Kidney epithelial cell (primary cell): ENCODE data around the gene ID2. TPM values are rescaled to one million over a fixed set of nuclear protein-coding genes. Genes with fewer than 3 reads are reported as not detected.

ENCODE experiments used
- DNase-seq: peaks from one replicate; pipeline ENCODE4 v3.0.0-alpha.2; 2010; ENCODE audit warnings: low read depth
- H3K27me3 ChIP-seq: 2 replicates; pipeline ENCODE4 v1.6.0; 2011; ENCODE audit warnings: low read length; ENCODE audit not compliant: control insufficient read depth, insufficient read depth
- H3K36me3 ChIP-seq: 2 replicates; pipeline ENCODE4 v1.5.1; 2011; ENCODE audit warnings: low read length; ENCODE audit not compliant: control insufficient read depth, insufficient read depth
- H3K4me3 ChIP-seq: 2 replicates; pipeline ENCODE4 v1.5.1; 2011; ENCODE audit warnings: low read depth, mild to moderate bottlenecking, control low read depth, low read length
- CTCF ChIP-seq: IDR thresholded peaks from 2 replicates; pipeline ENCODE4 v1.5.1; 2011; ENCODE audit warnings: mild to moderate bottlenecking, moderate library complexity, low read length, control low read depth, inconsistent platforms; ENCODE audit not compliant: insufficient read depth, poor library complexity, severe bottlenecking
- total RNA-seq: library from RNA; depleted of rRNA; stranded (reverse); fragments of >200 nt; gene quantifications from 2 replicates; pipeline ENCODE4 v1.2.3, GENCODE V29; 2015

ID2 gene
- total RNA-seq, 1 donor from 2014 or later, result 19.4 TPM

DNA sequence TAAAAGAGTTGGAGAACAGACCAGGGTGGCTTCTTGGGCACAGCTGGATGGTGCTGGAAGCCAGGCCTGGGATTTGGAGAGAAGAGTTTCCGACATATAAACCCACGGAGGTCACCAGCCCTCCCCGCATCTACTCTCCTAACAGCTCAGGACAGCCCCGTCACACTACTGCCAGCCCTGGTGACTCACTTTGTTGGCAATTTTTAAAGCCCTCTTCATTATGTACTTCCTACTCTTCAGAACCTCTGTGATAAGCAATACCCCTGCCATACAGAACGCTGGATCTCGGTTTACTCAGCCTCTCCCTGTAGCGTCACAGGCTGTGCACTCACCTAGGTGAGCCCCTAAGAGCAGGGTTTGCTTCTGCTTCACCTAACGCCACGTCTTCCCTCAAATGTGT, 48.1 kb downstream of the ID2 start:
- Histone ChIP-seq H3K36me3 (peaks cover 1% of the 10 kb centered on the region), H3K4me3 (no peak overlapping the region), H3K27me3 (no peaks in the 10 kb centered on the region)
- no peak for DNase-seq
- TF ChIP-seq CTCF, result no peak

DNA sequence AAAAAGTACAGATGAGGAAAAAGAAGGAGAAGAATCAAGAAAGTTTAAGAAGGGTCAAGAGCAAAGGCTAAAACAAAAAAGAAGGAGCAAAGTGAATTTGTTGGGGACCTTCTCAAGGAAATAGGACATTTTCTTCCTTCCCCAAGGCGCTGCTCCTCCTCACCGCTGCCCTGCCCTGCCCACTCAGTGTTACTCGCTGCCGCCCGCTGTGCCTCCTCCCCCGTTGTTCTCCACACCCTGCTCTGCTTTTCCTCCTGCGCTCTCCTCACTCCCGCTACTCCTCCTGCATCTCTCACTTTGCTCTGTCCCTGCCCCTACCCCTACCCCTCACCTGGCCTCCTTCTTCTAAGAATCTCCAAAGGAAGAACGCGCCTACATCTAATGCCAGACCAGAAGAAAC, 50.7 kb downstream of the ID2 start:
- H3K36me3 ChIP-seq, result peaks cover 3% of the 10 kb centered on the region
- H3K27me3 ChIP-seq, result no peaks in the 10 kb centered on the region
- no peak for TF ChIP-seq CTCF
- DNase-seq, result no peak
- H3K4me3 ChIP-seq, result no peak overlapping the region

Other genes starting within 250 kb of the ID2 start
- gene KIDINS220, start 155.6 kb downstream of the ID2 start, total RNA-seq, result 45.1 and 49.1 TPM in 2 replicates